Islet precursor cell (in vitro differentiated cells): Measurements from ENCODE around the gene NPAS3.

Experiments used
- DNase-seq: peaks from one replicate; pipeline ENCODE4 v3.0.0-alpha.2; 2018

Gene NPAS3

GRCh38 chr14:33777681-33778080 lies 839.0 kb downstream of the NPAS3 start:
- DNase-seq, result peak; percentile 89

GRCh38 chr14:33780035-33780434 lies 841.4 kb downstream of the NPAS3 start:
- no peak for DNase-seq

DNA sequence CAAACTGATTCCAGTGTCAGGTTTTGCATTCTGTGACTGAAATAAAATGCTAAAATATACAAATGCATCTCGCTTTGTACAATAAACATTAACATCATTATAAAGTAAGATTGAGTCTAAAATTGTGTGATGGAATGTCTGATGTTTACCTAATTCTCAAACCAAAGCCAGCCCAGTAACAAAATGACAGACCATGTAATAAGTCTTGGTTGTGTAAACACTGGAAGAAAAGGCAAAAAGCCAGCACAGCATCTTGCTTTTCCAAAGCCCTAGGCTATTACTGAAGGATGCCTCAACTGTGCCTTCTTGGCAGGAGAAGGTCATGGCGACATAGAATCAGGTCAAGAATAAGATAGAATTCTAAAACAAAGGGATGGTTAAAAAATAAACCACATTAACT lies 842.6 kb downstream of the NPAS3 start:
- DNase-seq, result no peak

DNA sequence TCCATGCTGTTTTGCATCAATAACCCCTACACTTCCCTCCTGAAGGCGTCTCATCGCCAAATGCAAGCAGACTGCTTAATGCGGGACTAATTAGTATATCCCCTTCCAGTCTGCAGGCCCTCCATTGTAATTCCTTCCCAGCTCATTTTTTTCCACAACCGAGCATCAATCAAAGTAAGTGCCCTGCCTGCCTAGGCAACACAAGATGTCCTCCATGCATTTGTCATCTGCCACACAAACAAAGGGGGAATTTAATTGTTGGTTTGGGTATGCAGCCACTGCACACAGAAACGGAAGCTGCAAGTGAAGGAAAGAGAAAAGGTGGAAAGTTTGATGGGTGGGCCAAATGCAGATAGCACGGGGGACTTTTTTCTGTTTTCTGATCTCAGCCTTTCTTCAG lies 844.2 kb downstream of the NPAS3 start:
- peak; percentile 56 for DNase-seq

GRCh38 chr14:33786091-33786825 lies 847.6 kb downstream of the NPAS3 start:
- no peak for DNase-seq

DNA sequence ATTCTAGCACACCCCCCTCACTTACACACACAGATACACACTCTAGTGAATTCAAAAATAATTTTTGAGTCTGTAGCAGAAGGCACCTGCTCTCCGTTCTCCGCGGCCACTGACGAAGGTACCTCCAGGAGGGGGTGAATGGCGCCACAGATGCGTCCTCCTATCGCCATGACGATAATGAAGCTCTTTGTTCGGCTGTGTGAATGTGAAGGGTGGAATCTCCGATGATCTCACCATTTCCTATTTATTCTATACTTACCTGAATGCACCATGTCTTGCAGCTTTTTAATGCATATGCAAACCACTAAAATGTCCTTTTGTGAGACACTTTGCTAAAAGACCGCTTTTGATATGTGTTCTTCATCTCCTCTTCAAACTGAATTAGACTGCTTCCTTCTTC lies 849.5 kb downstream of the NPAS3 start:
- no peak for DNase-seq

- DNase-seq, result no peak
Observed at GRCh38 chr14:33790996-33791395, 852.3 kb downstream of the NPAS3 start.

DNA sequence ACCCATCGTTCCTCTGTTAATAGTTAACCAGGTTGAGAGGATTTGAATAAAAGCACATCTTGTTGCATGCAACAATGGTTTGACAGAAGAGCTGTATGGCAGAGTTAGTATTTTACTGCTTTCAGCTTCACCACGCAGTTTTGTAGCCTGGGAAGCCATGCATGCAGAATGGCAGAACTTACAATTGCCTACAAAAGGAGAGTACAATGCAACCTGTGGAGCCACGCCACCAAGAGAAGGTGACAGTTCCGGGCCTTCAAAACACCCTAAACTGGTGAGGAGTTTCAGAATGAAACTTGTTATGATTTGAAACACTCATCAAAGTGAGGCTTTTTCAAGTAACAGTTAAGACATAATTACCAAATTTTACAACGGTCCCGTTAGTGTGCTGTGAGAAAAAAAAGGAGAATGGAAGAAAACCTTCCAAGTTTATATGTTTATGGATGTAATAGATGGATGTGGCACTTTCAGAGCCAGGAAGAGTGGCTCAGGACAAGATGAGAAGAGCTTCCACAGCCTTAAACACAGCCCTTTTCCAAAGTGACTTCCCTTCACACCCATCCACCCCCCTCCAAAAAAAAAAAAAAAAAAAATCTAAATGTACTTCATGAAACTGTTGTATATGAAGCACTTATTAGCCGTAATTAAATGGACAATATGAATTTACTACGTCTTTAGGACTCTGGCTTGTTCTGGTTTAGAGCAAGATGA lies 853.5 kb downstream of the NPAS3 start:
- no peak for DNase-seq

- peak; percentile 82 for DNase-seq
Observed at GRCh38 chr14:33792720-33793368, 854.2 kb downstream of the NPAS3 start.

- DNase-seq, result no peak
Observed at GRCh38 chr14:33793398-33794110, 854.9 kb downstream of the NPAS3 start.

DNA sequence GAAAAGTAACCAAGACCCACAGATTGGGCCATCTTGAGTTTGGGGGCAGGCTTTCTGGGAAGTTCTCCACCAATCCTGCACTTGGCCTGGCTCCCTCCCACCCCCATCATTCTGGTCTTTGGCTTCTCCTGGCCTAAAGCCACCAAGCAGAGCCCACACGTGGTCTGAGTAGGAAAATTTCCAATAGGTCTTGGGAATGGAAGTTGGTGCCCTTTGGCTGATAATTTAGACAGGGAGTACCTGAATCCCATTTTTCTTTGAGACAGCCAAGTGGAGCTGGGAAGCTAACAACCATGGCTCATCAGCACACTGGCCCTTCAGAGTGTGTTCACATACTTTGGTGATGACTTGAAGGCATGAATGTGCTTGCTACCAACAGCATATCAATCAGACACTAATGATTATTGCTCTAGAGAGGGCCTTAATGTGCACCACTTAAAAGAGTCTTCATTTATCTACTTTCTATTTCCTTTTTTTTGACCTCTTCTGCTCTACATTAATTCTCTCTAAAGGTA lies 856.2 kb downstream of the NPAS3 start:
- no peak for DNase-seq

DNA sequence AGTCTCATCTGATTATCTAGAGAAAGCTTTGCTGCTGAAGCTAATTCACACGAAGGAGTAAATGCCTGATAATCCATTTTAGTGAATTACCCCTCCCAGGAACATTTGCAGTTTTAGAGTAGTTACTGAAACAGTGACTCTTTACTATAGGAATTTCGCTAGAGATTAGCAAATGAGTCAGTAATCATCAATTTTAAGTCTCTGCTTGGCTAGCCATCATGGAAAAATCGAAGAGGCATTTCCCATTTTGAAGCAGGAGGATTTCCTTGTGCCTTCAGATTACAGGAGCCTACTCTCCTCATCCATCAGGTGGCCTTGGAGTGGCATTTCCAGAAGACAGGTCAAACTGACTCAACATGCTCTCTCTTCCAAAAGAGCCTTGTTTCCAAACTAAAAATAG lies 857.7 kb downstream of the NPAS3 start:
- DNase-seq, result no peak

DNA sequence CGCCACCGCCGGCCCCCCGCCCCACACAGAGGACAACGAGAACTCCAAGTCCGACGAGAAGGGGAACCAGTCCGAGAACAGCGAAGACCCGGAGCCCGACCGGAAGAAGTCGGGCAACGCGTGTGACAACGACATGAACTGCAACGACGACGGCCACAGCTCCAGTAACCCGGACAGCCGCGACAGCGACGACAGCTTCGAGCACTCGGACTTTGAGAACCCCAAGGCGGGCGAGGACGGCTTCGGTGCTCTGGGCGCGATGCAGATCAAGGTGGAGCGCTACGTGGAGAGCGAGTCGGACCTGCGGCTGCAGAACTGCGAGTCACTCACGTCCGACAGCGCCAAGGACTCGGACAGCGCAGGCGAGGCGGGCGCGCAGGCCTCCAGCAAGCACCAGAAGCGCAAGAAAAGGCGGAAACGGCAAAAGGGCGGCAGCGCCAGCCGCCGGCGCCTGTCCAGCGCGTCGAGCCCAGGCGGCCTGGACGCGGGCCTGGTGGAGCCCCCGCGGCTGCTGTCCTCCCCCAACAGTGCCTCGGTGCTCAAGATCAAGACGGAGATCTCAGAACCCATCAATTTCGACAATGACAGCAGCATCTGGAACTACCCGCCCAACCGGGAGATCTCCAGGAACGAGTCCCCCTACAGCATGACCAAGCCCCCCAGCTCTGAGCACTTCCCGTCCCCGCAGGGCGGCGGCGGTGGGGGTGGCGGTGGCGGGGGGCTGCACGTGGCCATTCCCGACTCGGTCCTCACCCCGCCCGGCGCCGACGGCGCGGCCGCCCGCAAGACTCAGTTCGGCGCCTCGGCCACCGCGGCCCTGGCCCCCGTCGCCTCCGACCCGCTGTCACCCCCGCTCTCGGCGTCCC lies 861.3 kb downstream of the NPAS3 start:
- no peak for DNase-seq

DNA sequence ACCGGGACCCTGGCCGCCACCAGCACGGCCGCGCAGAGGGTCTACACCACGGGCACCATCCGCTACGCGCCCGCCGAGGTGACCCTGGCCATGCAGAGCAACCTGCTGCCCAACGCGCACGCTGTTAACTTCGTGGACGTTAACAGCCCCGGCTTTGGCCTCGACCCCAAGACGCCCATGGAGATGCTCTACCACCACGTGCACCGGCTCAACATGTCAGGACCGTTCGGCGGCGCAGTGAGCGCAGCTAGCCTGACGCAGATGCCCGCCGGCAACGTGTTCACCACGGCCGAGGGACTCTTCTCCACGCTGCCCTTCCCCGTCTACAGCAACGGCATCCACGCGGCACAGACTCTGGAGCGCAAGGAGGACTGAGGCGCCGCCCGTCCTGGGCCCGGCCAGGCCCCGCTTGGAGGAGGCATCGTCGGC lies 862.1 kb downstream of the NPAS3 start:
- no peak for DNase-seq

- DNase-seq, result no peak
Observed at GRCh38 chr14:33802737-33803136, 864.1 kb downstream of the NPAS3 start.

- DNase-seq, result no peak
Observed at GRCh38 chr14:33805593-33805992, 866.9 kb downstream of the NPAS3 start.

- no peak for DNase-seq
Observed at GRCh38 chr14:33806905-33807304, 868.2 kb downstream of the NPAS3 start.

DNA sequence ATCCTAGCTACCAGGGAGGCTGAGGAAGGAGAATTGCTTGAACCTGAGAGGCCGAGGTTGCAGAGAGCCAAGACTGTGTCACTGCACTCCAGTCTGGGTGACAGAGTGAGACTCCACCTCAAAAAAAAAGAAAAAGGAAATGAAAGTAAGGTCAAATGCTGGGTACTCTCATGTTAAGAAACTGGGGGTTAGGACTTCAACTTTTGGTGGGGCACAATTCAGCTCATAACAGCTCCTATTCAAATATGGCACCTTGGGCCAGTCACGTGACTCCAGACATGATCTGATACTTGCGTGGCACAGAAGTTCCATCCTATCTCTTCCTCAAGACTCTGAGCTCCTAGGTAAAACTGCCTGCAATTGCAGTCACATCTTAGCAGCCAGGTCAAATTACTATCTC lies 869.5 kb downstream of the NPAS3 start:
- DNase-seq, result no peak

- DNase-seq, result no peak
Observed at GRCh38 chr14:33809396-33809981, 870.8 kb downstream of the NPAS3 start.

- DNase-seq, result no peak
Observed at GRCh38 chr14:33810308-33810707, 871.6 kb downstream of the NPAS3 start.

DNA sequence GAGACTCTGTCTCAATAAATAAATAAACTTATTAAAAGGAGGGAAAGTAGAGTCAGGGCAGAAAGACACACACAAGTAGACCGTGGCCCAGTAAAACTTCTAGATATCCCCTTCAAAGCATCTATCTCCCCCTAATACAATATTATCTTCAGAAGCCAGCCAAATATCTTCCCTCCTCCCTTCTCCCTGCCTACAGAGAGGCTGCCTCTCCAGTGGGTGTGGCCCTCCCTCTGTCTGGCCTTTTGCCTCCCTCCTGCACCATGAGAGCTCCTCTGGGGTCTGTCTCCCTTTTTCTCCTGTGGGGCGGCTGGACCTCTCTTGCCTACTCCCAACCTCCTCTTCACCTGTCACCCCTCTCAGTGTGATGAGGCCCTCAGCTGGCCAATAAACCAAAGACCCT lies 873.0 kb downstream of the NPAS3 start:
- no peak for DNase-seq

DNA sequence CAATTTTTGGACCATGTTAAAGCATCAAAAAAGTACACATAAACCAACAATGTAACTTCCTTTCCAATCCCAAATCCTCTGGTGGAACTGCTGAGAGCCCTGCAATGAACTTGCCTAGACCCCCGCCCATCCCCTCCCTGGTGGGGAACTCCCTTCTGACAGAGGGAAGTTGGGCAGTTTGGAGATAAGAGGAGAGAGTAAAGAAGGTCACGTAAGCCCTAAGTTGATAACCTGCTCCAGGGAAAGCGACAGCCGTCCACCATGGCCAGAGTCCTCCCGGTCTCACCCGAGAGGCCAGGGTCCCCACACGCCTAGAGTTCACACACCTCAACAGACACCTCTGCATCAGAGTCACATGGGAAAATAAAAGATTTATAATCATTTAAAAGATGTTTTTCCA lies 873.5 kb downstream of the NPAS3 start:
- no peak for DNase-seq
